ENCODE data around the gene VEGFD.

The VEGFD gene

DNA sequence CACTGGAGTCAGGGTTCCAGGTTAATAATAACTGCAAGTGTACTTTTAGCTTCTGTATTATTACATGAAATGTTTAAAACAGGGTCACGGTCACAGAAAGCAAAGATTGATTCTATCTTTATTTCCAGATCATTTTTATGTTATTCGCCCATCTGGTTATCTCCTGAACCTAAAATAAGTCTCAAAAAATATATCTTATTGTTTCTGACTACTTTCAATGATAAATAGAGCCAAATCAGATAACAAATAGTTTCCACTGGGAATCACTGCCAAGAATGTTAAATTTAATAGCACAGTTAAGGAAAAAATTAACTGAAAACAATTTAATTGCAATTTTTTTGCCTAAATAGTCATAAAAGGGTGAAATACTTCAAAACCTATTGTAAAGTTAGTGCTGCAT is 17.2 kb upstream of the VEGFD start:
- no peak for DNase-seq (ENCODE audit: extremely low spot score)
- no peak for TF ChIP-seq HDGF (IDR thresholded peaks at IDR 0.05; ENCODE audit: borderline replicate concordance)
- TF ChIP-seq CTBP1 (IDR thresholded peaks at IDR 0.05; ENCODE audit: borderline replicate concordance): no peak
- no peak for TF ChIP-seq NFRKB (IDR thresholded peaks at IDR 0.05)
- no peak for TF ChIP-seq SUZ12 (IDR thresholded peaks at IDR 0.05)
- TF ChIP-seq, protein P1, sequence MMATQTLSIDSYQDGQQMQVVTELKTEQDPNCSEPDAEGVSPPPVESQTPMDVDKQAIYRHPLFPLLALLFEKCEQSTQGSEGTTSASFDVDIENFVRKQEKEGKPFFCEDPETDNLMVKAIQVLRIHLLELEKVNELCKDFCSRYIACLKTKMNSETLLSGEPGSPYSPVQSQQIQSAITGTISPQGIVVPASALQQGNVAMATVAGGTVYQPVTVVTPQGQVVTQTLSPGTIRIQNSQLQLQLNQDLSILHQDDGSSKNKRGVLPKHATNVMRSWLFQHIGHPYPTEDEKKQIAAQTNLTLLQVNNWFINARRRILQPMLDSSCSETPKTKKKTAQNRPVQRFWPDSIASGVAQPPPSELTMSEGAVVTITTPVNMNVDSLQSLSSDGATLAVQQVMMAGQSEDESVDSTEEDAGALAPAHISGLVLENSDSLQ (IDR thresholded peaks at IDR 0.05): no peak
- TF ChIP-seq SP1 (IDR thresholded peaks at IDR 0.05): no peak
- no peak for TF ChIP-seq FOXK2 (IDR thresholded peaks at IDR 0.05)
- no peak for TF ChIP-seq ARNT (IDR thresholded peaks at IDR 0.05)
- TF ChIP-seq TARDBP (IDR thresholded peaks at IDR 0.05): no peak
- no peak for TF ChIP-seq LEF1 (IDR thresholded peaks at IDR 0.05; ENCODE audit: borderline replicate concordance)
- no peak for TF ChIP-seq FOXA1 (IDR thresholded peaks at IDR 0.05)
- TF ChIP-seq ZNF384 (IDR thresholded peaks at IDR 0.05): no peak
- POLR2A ChIA-PET: no interaction called here
- CTCF ChIA-PET: no interaction called here

DNA sequence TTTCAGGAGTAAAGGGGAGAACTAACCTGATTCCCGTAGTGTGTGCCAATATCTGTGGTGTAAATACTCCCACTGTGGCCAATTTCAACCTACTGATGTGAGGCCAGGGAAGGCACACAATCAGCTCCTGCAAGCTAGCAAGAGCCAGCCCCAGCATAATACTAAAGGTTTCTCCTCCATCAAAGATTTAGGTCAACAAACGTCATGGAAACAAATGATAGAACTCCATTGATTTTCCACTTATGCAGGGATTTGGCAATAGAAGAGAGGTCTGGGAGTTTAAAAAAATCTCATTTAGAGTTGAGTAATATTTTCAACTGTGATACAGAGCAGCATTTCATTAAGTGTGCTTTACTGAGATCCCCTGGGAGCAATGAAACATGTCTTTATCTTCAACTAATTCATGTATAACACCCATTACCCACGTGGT is 15.8 kb upstream of the VEGFD start:
- CTCF ChIA-PET: no interaction called here
- no peak for TF ChIP-seq SP1 (IDR thresholded peaks at IDR 0.05)
- DNase-seq (ENCODE audit: extremely low spot score): no peak
- POLR2A ChIA-PET: no interaction called here

DNA sequence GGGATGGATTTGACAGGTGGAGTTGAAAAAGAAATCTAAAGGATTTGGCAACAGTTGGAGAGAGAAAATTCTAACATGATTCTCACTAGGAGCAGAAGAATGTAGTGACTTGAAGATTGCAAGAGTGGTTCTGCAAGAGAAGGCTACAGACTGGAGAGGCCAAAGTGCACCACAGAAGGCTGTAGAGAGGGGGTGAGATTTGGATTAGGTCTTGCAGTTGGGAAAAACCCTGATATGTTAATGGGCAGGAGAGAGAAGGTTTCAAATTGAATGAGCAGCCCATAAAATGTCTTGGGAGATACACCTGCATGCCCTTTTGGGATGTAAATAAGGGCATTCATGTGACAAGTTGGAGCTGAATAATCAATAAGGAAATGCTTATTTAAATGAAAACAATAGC is 14.7 kb upstream of the VEGFD start:
- TF ChIP-seq ARNT (IDR thresholded peaks at IDR 0.05) (no peak), BHLHE40 (IDR thresholded peaks at IDR 0.05; ENCODE audit: borderline replicate concordance) (no peak)
- no peak for DNase-seq (ENCODE audit: extremely low spot score)
- ChIA-PET CTCF (no interaction called here), POLR2A (no interaction called here)

DNA sequence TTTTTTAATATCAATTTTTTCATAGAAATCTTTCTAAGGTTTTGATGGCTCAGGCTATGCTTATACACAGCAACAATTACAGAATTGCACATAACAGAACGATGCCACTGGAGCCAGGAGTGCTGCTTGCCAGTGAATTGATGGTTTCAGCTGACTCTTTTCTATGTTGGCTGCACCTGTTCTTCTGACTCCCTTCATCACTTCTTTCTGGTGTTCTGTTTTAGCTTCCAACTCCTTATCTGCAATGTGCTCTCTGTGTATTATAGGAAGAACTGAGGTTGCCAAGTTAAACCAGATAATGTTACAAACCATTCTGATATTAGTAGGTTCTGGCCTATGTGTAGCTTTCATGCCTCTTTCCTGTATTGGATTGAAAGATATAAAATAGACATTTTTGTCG is 11.6 kb upstream of the VEGFD start:
- ChIA-PET CTCF (no interaction called here), POLR2A (no interaction called here)
- TF ChIP-seq ELF4 (IDR thresholded peaks at IDR 0.05): no peak
- no peak for TF ChIP-seq FOXK2 (IDR thresholded peaks at IDR 0.05)
- TF ChIP-seq ARNT (IDR thresholded peaks at IDR 0.05): no peak
- TF ChIP-seq ZNF384 (IDR thresholded peaks at IDR 0.05): no peak
- no peak for TF ChIP-seq SUZ12 (IDR thresholded peaks at IDR 0.05)
- no peak for TF ChIP-seq SP1 (IDR thresholded peaks at IDR 0.05)
- TF ChIP-seq, protein P1 (IDR thresholded peaks at IDR 0.05): no peak
- TF ChIP-seq FOXA1 (IDR thresholded peaks at IDR 0.05): no peak
- TF ChIP-seq L3MBTL2 (conservative IDR thresholded peaks at IDR 0.05): no peak
- no peak for TF ChIP-seq BHLHE40 (IDR thresholded peaks at IDR 0.05; ENCODE audit: borderline replicate concordance)
- TF ChIP-seq HDGF (IDR thresholded peaks at IDR 0.05; ENCODE audit: borderline replicate concordance): no peak
- TF ChIP-seq CTBP1 (IDR thresholded peaks at IDR 0.05; ENCODE audit: borderline replicate concordance): no peak
- no peak for TF ChIP-seq TARDBP (IDR thresholded peaks at IDR 0.05)
- TF ChIP-seq FOXM1 (IDR thresholded peaks at IDR 0.05; ENCODE audit: borderline replicate concordance): no peak
- no peak for DNase-seq (ENCODE audit: extremely low spot score)

DNA sequence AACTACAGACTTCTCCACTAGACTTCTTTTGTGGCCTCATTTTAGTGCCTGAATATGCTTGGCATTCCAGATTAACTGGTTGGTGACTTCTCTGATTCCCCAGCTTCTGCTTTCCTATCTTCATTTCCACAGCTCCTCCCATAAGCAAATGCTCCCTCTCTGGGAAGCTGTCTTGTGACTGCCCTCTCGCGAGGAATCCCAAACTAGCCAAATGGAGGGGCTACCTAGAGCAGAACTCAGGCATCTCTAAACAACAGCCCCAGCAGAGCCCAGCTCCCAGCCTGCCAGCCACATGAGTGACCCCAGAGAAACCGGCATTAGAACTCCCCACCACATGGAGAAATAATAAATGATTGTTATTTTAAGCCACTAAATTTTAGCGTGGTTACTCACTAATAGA is 7.6 kb upstream of the VEGFD start:
- ChIA-PET POLR2A (no interaction called here), CTCF (no interaction called here)
- no peak for TF ChIP-seq ARNT (IDR thresholded peaks at IDR 0.05)
- no peak for TF ChIP-seq BHLHE40 (IDR thresholded peaks at IDR 0.05; ENCODE audit: borderline replicate concordance)
- TF ChIP-seq SP1 (IDR thresholded peaks at IDR 0.05): no peak
- no peak for TF ChIP-seq TARDBP (IDR thresholded peaks at IDR 0.05)
- no peak for TF ChIP-seq FOXM1 (IDR thresholded peaks at IDR 0.05; ENCODE audit: borderline replicate concordance)
- TF ChIP-seq, protein P1 (IDR thresholded peaks at IDR 0.05): no peak
- TF ChIP-seq FOXA1 (IDR thresholded peaks at IDR 0.05): no peak
- no peak for TF ChIP-seq L3MBTL2 (conservative IDR thresholded peaks at IDR 0.05)
- TF ChIP-seq FOXK2 (IDR thresholded peaks at IDR 0.05): no peak
- no peak for TF ChIP-seq ZNF384 (IDR thresholded peaks at IDR 0.05)
- DNase-seq (ENCODE audit: extremely low spot score): no peak

DNA sequence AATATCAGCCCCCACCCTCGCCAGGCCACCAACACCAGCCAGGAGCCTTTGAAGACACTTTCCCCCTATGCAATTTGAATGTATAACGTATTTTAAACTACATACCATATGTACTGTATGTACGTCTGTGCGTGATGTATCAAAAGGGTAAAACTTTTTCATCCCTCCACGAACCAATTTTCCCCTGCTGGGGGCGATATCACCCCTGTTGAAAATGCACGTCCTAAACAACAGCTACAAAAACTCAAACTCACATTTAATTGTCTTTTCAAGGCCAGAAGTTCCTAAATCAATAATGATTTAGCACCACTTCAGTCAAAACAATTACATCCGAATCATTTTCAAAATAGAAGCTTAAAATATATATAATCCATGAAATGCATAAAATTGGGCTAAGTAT is 1.4 kb downstream of the VEGFD start:
- CTCF ChIA-PET: interaction anchor here (0.6 to 1.2 kb wide), 2 partner anchors 9 to 11 kb away, joined by 3 read pairs; no protein-coding TSS in a partner anchor

More for the DNA sequence above, 1.4 kb downstream of the VEGFD start:
- POLR2A ChIA-PET: no interaction called here
- TF ChIP-seq HDGF (IDR thresholded peaks at IDR 0.05; ENCODE audit: borderline replicate concordance): no peak
- TF ChIP-seq BHLHE40 (IDR thresholded peaks at IDR 0.05; ENCODE audit: borderline replicate concordance): no peak
- no peak for TF ChIP-seq NFRKB (IDR thresholded peaks at IDR 0.05)
- TF ChIP-seq ARNT (IDR thresholded peaks at IDR 0.05): no peak
- no peak for TF ChIP-seq FOXA1 (IDR thresholded peaks at IDR 0.05)
- no peak for TF ChIP-seq ELF4 (IDR thresholded peaks at IDR 0.05)
- TF ChIP-seq LEF1 (IDR thresholded peaks at IDR 0.05; ENCODE audit: borderline replicate concordance): no peak
- no peak for TF ChIP-seq ZNF384 (IDR thresholded peaks at IDR 0.05)
- no peak for TF ChIP-seq CTBP1 (IDR thresholded peaks at IDR 0.05; ENCODE audit: borderline replicate concordance)
- TF ChIP-seq SUZ12 (IDR thresholded peaks at IDR 0.05): no peak
- TF ChIP-seq, protein P1 (IDR thresholded peaks at IDR 0.05): no peak
- no peak for TF ChIP-seq L3MBTL2 (conservative IDR thresholded peaks at IDR 0.05)
- TF ChIP-seq SP1 (IDR thresholded peaks at IDR 0.05): no peak
- no peak for TF ChIP-seq TARDBP (IDR thresholded peaks at IDR 0.05)
- TF ChIP-seq FOXK2 (IDR thresholded peaks at IDR 0.05): no peak
- no peak for TF ChIP-seq FOXM1 (IDR thresholded peaks at IDR 0.05; ENCODE audit: borderline replicate concordance)
- DNase-seq (ENCODE audit: extremely low spot score): no peak
